ENCODE results near the gene HECA. TPM values are rescaled to one million over a fixed set of nuclear protein-coding genes. Genes with fewer than 3 reads are reported as not detected.
"Not testable (repeated sequence)": the region's sequence is repeated elsewhere in the genome, so short reads cannot be mapped to it uniquely, and the experiment has no call there.

Gene HECA
- total RNA-seq, 1 donor: 53.9 TPM

DNA sequence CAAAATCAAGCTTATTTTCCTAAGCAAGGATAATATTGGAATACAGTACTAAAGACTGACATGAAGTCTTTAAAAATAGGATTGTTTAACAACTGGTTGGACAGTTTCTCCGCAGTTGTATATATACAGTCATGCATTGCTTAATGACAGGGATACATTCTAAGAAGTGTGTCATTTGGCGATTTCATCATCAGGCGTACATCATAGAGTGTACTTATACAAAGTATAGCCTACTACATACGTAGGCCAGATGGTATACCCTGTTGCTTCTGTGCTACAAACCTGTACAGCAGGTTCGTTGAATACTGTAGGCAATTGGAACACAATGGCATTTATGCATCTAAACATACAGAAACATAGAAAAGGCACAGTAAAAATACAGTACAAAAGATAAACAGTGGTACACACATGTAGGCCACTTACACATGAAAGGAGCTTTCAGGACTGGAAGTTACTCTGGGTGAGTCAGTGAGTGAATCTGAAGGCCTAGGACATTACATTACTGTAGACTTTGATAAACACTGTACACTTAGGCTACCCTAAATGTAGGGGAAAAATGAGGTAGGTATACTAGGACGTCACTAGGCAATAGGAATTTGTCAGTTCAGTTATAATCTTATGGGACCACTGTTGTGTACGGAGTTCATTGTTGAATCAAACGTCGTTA is 20.1 kb downstream of the HECA start:
- Histone ChIP-seq H3K27me3 (ENCODE audit: insufficient read depth, low read length) (no peaks in the 10 kb centered on the region), H3K27ac (ENCODE audit: low read depth, low read length) (no peak overlapping the region), H3K79me2 (ENCODE audit: insufficient read depth, low read length) (peaks cover 39% of the 10 kb centered on the region), H4K20me1 (ENCODE audit: insufficient read depth, low read length) (peaks cover 4% of the 10 kb centered on the region), H3K4me3 (ENCODE audit: insufficient read depth, low read length) (no peak overlapping the region), H3K9me3 (ENCODE audit: low read depth, low read length) (no peaks in the 10 kb centered on the region), H2AFZ (ENCODE audit: low read length) (no peak overlapping the region), H3K36me3 (ENCODE audit: insufficient read depth, low read length) (no peaks in the 10 kb centered on the region), H3K4me2 (ENCODE audit: insufficient read depth, low read length) (no peak overlapping the region), H3K4me1 (ENCODE audit: insufficient read depth, low read length) (peaks cover 28% of the 10 kb centered on the region)
- TF ChIP-seq, protein P1, sequence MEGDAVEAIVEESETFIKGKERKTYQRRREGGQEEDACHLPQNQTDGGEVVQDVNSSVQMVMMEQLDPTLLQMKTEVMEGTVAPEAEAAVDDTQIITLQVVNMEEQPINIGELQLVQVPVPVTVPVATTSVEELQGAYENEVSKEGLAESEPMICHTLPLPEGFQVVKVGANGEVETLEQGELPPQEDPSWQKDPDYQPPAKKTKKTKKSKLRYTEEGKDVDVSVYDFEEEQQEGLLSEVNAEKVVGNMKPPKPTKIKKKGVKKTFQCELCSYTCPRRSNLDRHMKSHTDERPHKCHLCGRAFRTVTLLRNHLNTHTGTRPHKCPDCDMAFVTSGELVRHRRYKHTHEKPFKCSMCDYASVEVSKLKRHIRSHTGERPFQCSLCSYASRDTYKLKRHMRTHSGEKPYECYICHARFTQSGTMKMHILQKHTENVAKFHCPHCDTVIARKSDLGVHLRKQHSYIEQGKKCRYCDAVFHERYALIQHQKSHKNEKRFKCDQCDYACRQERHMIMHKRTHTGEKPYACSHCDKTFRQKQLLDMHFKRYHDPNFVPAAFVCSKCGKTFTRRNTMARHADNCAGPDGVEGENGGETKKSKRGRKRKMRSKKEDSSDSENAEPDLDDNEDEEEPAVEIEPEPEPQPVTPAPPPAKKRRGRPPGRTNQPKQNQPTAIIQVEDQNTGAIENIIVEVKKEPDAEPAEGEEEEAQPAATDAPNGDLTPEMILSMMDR (IDR thresholded peaks at IDR 0.05; ENCODE audit: extremely low read depth, low read depth, low read length): no peak
- DNase-seq (ENCODE audit: insufficient read length, low spot score, missing footprints): no peak

DNA sequence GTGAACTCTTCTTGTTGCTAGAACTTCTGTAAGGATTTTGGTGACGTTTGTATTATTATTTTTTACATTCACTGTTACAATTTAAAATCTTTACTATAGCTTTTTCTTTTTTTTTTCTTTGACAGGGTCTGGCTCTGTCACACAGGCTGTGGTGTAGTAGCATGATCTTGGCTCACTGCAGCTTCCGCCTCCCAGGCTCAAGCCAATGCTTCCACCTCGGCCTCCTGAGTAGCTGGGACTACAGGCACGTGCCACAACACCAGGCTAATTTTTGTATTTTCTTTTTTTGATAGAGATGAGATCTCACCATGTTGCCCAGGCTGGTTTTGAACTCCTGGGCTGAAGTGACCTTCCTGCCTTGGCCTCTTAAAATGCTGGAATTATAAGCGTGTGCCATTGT is 21.2 kb downstream of the HECA start:
- Histone ChIP-seq H3K9me3 (ENCODE audit: low read depth, low read length) (no peaks in the 10 kb centered on the region), H3K4me1 (ENCODE audit: insufficient read depth, low read length) (peaks cover 32% of the 10 kb centered on the region), H3K27me3 (ENCODE audit: insufficient read depth, low read length) (no peaks in the 10 kb centered on the region), H3K36me3 (ENCODE audit: insufficient read depth, low read length) (no peaks in the 10 kb centered on the region), H2AFZ (ENCODE audit: low read length) (no peak overlapping the region), H4K20me1 (ENCODE audit: insufficient read depth, low read length) (peaks cover 7% of the 10 kb centered on the region), H3K4me3 (ENCODE audit: insufficient read depth, low read length) (no peak overlapping the region), H3K27ac (ENCODE audit: low read depth, low read length) (no peak overlapping the region), H3K79me2 (ENCODE audit: insufficient read depth, low read length) (peaks cover 35% of the 10 kb centered on the region), H3K4me2 (ENCODE audit: insufficient read depth, low read length) (no peak overlapping the region)
- no peak for DNase-seq (ENCODE audit: insufficient read length, low spot score, missing footprints)
- TF ChIP-seq, protein P1 (IDR thresholded peaks at IDR 0.05; ENCODE audit: extremely low read depth, low read depth, low read length): no peak

DNA sequence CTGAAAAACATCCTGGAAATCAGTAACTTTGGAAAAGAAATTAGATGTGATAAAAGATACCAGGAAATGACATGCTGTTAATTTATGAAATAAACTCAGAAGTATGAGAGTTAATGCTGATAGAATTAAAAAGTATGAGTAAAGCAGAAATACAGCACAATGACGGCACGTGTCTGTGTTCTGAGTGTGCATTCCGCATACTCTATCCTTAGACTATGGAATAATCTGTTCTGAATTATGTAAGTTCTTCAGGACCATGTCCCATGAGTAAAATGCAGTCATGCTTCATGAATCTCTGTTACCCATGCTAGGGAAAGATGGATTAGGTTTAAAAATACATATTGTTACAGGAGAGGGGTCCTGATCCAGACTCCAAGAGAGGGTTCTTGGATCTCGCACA is 21.7 kb downstream of the HECA start:
- no peaks in the 10 kb centered on the region for H3K27me3 ChIP-seq (ENCODE audit: insufficient read depth, low read length)
- H3K4me2 ChIP-seq (ENCODE audit: insufficient read depth, low read length): no peak overlapping the region
- H3K36me3 ChIP-seq (ENCODE audit: insufficient read depth, low read length): no peaks in the 10 kb centered on the region
- TF ChIP-seq, protein P1 (IDR thresholded peaks at IDR 0.05; ENCODE audit: extremely low read depth, low read depth, low read length): no peak
- H4K20me1 ChIP-seq (ENCODE audit: insufficient read depth, low read length): peaks cover 7% of the 10 kb centered on the region
- H3K4me1 ChIP-seq (ENCODE audit: insufficient read depth, low read length): peaks cover 36% of the 10 kb centered on the region
- DNase-seq (ENCODE audit: insufficient read length, low spot score, missing footprints): no peak
- peaks cover 33% of the 10 kb centered on the region for H3K79me2 ChIP-seq (ENCODE audit: insufficient read depth, low read length)
- no peaks in the 10 kb centered on the region for H3K9me3 ChIP-seq (ENCODE audit: low read depth, low read length)
- no peak overlapping the region for H2AFZ ChIP-seq (ENCODE audit: low read length)
- no peak overlapping the region for H3K27ac ChIP-seq (ENCODE audit: low read depth, low read length)
- no peak overlapping the region for H3K4me3 ChIP-seq (ENCODE audit: insufficient read depth, low read length)

DNA sequence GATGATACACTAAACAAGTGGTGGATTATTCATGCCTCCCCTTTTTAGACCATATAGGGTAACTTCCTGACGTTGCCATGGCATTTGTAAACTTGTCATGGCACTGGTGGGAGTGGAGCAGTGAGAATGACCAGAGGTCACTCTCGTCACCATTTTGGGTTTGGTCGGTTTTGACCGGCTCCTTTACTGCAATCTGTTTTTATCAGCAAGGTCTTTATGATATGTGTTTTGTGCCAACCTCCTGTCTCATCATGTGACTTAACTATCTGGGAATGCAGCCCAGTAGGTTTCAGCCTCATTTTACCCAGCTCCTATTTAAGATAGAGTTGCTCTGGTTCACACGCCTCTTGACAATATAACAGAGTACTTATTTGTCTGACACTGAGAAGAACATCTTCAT is 22.2 kb downstream of the HECA start:
- not testable (repeated sequence) for H4K20me1 ChIP-seq (ENCODE audit: insufficient read depth, low read length); H3K4me3 ChIP-seq (ENCODE audit: insufficient read depth, low read length); H3K4me2 ChIP-seq (ENCODE audit: insufficient read depth, low read length); H3K27ac ChIP-seq (ENCODE audit: low read depth, low read length); H3K9me3 ChIP-seq (ENCODE audit: low read depth, low read length); H3K27me3 ChIP-seq (ENCODE audit: insufficient read depth, low read length); DNase-seq (ENCODE audit: insufficient read length, low spot score, missing footprints); H2AFZ ChIP-seq (ENCODE audit: low read length); H3K36me3 ChIP-seq (ENCODE audit: insufficient read depth, low read length)
- peaks cover 28% of the 10 kb centered on the region for H3K79me2 ChIP-seq (ENCODE audit: insufficient read depth, low read length)
- H3K4me1 ChIP-seq (ENCODE audit: insufficient read depth, low read length): peaks cover 35% of the 10 kb centered on the region

Measured in osteoblast (primary cell).